Muscle layer of duodenum (tissue), 2 donors: Measurements from ENCODE around the gene CD300LF.

Source experiments
- H3K27ac ChIP-seq: one replicate; pipeline ENCODE4 v1.7.0; 2013; ENCODE audit warnings: mild to moderate bottlenecking, low read length
- H3K27me3 ChIP-seq: one replicate; pipeline ENCODE4 v1.7.0; 2013; ENCODE audit warnings: low read depth, mild to moderate bottlenecking, control low read depth, low read length
- H3K36me3 ChIP-seq, 2 donors: one replicate each; pipeline ENCODE4 v1.7.0; 2013; ENCODE audit warnings: low read length in 2 of 2, control low read depth in 1 of 2, mild to moderate bottlenecking in 1 of 2; ENCODE audit not compliant: insufficient read depth in 2 of 2, control insufficient read depth in 1 of 2
- H3K4me1 ChIP-seq, 2 donors: one replicate each; pipeline ENCODE4 v1.7.0; 2013; ENCODE audit warnings: low read length in 2 of 2, mild to moderate bottlenecking in 2 of 2, control low read depth in 1 of 2, moderate library complexity in 1 of 2; ENCODE audit not compliant: insufficient read depth in 2 of 2, control insufficient read depth in 1 of 2
- H3K4me3 ChIP-seq, 2 donors: one replicate each; pipeline ENCODE4 v1.7.0; 2013; ENCODE audit warnings: low read length in 2 of 2, low read depth in 1 of 2, mild to moderate bottlenecking in 1 of 2
- H3K9me3 ChIP-seq, 2 donors: one replicate each; pipeline ENCODE4 v1.7.0; 2013; ENCODE audit warnings: low read length in 2 of 2, control low read depth in 1 of 2, mild to moderate bottlenecking in 1 of 2; ENCODE audit not compliant: control insufficient read depth in 1 of 2
- donor health status: healthy.

Gene CD300LF

DNA sequence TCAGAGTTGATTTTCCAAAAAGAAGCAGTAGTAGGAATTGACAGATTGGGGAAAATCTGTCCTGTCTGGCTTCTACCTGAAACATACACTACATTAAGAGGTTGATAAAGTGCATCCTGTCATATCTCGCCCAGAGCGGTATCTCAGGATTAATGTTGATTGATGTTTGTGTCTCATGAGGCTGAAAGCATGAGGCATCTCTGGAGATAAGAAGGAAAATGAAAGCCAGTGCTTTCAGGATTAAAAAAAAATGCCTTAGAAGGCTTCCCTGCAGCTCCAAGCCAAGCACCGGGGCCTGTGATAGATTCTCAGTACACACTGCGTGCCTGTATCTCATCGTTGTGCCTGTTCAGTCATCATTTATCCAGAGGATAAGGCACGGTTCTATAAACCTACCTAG, 62.8 kb downstream of the CD300LF start:
- H3K9me3 ChIP-seq, result peaks cover 0 to under 1% of the 10 kb centered on the region in 2 donors
- H3K27ac ChIP-seq, result no peak overlapping the region
- H3K36me3 ChIP-seq, result no peaks in the 10 kb centered on the region
- H3K4me1 ChIP-seq, result no peaks in the 10 kb centered on the region
- H3K27me3 ChIP-seq, result peaks cover 11% of the 10 kb centered on the region
- H3K4me3 ChIP-seq, result no peak overlapping the region

DNA sequence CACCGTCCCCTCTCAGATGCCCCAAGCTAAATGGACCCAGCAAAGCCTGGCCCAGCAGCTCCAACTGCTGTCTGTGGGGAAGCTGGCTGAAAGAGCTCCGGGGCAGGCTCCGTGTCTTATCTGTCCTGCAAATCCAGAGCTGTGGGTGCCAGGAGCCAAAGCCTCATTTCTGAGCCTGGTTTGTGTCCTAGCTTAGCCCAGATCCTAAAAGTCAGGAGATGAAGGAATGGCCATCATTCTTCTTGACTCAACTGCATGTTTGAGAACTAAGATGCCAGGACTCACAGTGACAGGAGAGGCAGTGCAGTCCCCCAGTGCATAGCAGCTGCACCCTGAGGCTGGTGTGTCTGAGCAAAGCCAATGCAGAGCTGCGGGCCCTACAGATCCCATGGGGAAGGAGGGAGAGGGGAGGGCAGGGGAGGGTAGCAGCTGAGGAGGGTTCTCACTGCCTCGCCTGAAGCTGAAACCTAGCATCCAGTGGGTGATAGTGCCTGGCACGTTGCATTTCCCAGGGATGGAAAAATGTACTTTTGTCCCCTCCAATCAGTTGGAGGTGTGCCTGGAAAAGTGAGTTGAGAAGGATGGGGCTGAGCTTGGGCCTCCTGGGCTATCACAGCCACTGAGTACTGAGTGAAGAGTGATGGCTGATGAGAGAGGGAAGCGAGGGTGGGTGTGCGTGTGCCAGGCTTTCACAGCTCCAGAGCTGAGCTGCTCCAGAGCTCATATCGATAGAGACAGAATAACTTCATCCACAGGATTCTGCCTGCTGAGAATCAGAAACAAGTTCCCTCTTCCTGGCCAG, 64.7 kb downstream of the CD300LF start:
- H3K4me3 ChIP-seq, result no peak overlapping the region
- no peaks in the 10 kb centered on the region for H3K4me1 ChIP-seq
- peaks cover 11% of the 10 kb centered on the region for H3K27me3 ChIP-seq
- no peak overlapping the region for H3K27ac ChIP-seq
- peaks cover 0 to 3% of the 10 kb centered on the region in 2 donors for H3K9me3 ChIP-seq
- no peaks in the 10 kb centered on the region for H3K36me3 ChIP-seq

DNA sequence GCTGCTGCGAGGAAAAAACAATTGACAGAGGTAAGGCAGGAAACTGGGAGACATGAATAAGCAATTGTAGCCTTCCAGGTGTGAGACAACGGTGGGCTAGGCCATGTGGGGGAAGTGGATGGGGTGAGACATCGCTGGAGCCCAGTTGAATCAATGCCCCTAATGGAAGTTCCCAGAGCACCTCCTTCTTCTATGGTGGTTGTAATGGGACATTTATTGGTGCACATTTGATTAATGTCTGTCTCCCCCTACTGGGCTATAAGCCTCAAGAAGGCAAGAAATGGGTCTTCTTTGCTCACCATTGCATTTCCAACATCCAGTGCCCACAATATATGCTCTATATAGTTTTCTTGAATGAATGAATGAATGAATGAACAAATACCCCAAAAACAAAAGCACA, 66.5 kb downstream of the CD300LF start:
- peaks cover 0 to 3% of the 10 kb centered on the region in 2 donors for H3K9me3 ChIP-seq
- H3K36me3 ChIP-seq, result no peaks in the 10 kb centered on the region
- H3K4me1 ChIP-seq, result no peaks in the 10 kb centered on the region
- peaks cover 6% of the 10 kb centered on the region for H3K27me3 ChIP-seq
- no peak overlapping the region for H3K27ac ChIP-seq
- H3K4me3 ChIP-seq, result no peak overlapping the region

DNA sequence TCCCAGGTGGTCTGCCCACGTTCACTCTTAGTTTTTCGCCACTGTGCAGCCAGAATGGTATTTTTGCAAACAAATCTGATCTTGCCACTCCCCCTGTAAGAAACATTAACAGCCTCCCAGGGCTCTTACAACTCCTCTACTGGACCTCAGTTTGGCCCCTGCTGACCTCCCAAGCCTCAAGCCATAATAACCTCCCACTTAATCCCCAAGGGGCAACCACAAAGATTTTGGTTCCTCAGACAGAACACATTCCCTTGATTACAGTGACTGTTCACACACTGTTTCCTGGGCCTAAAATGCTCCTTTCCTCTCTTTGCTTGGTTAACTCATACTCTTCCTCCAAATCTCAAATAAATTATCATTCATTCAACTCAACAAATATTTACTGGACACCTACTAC, 67.7 kb downstream of the CD300LF start:
- Histone ChIP-seq H3K27me3 (no peaks in the 10 kb centered on the region), H3K9me3 (peaks cover 0 to 3% of the 10 kb centered on the region in 2 donors)

DNA sequence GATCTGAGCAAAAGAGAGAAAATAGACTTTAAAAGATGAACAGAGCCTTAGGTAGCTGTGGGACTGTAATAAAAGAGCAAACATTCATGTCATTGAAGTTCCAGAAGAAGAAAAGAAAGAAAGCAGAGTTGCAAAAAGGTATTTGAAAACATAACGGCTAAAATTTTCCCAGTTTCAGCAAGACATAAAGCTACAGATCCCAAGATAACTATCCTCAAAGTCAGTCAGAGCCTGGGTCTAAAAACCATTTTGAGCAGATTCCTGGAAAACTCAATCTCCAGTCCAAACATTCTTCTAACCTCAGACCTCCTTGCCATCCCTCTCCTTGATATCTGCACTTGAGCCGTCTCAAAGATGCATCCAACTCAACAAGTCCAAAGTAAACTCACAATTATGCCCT, 68.3 kb downstream of the CD300LF start:
- H3K36me3 ChIP-seq, result no peaks in the 10 kb centered on the region
- H3K9me3 ChIP-seq, result peaks cover 0 to 3% of the 10 kb centered on the region in 2 donors
- H3K4me3 ChIP-seq, result no peak overlapping the region
- no peaks in the 10 kb centered on the region for H3K27me3 ChIP-seq
- H3K27ac ChIP-seq, result no peak overlapping the region
- peaks cover 0 to 3% of the 10 kb centered on the region in 2 donors for H3K4me1 ChIP-seq

More for the DNA sequence above, 67.7 kb downstream of the CD300LF start:
- Histone ChIP-seq H3K36me3 (no peaks in the 10 kb centered on the region), H3K4me1 (no peaks in the 10 kb centered on the region), H3K4me3 (no peak overlapping the region), H3K27ac (no peak overlapping the region)
